Right lobe of liver (tissue), 6 donors: Measurements from ENCODE around the gene ANXA4. TPM values are rescaled to one million over a fixed set of nuclear protein-coding genes. Genes with fewer than 3 reads are reported as not detected.
A peak's percentile ranks its signal among the peaks of the same experiment; 100 is the strongest.

Source experiments
- ATAC-seq, 4 donors: fragments of 200-7000 bp; cut with Tn5 transposase; one replicate each; pipeline ENCODE4 v1.9.1; 2020; ENCODE audit warnings: mild to moderate bottlenecking in 4 of 4, moderate library complexity in 4 of 4
- DNase-seq, 3 donors: peaks; one replicate each; pipeline ENCODE4 v3.0.0-alpha.2; 2020
- H3K27ac ChIP-seq, 3 donors: fragments of 200-600 bp; one replicate each; pipeline ENCODE4 v1.8.0; 2022
- H3K27me3 ChIP-seq, 2 donors: fragments of 200-600 bp; one replicate each; pipeline ENCODE4 v1.8.0; 2022
- H3K36me3 ChIP-seq, 4 donors: fragments of 200-600 bp; sonication (generic) in 1 of 4; one replicate each; pipeline versions ENCODE4 v1.5.1 to v1.8.0; 2017 to 2022; ENCODE audit warnings: control low read depth in 1 of 4
- H3K4me1 ChIP-seq, 4 donors: fragments of 200-600 bp; sonication (generic) in 1 of 4; one replicate each; pipeline versions ENCODE4 v1.5.1 to v1.8.0; 2017 to 2022; ENCODE audit warnings: control low read depth in 1 of 4
- H3K4me3 ChIP-seq, 3 donors: fragments of 200-600 bp; one replicate each; pipeline ENCODE4 v1.8.0; 2022
- H3K9me3 ChIP-seq, 4 donors: fragments of 200-600 bp; sonication (generic) in 1 of 4; one replicate each; pipeline versions ENCODE4 v1.5.1 to v1.8.0; 2017 to 2022; ENCODE audit warnings: control low read depth in 1 of 4
- CTCF ChIP-seq, 4 donors: fragments of 200-600 bp in 3 of 4; fragments of 450-650 bp in 1 of 4; IDR thresholded peaks; one replicate each; pipeline versions ENCODE4 v1.5.1 to v1.8.0; 2016 to 2022; ENCODE audit warnings: antibody characterized with exemption in 4 of 4, mild to moderate bottlenecking in 2 of 4
- POLR2A ChIP-seq: fragments of 450-650 bp; IDR thresholded peaks from one replicate; pipeline ENCODE4 v1.6.1; 2017; ENCODE audit warnings: antibody characterized with exemption, mild to moderate bottlenecking
- WGBS: methylation state at CpG from one replicate; pipeline ENCODE4 v1.1.6; 2018; ENCODE audit warnings: low coverage, low lambda C conversion rate; ENCODE audit not compliant: insufficient coverage; ENCODE audit errors: missing lambda C conversion rate; 5-methylcytosine and 5-hydroxymethylcytosine counted together
- intact Hi-C, 2 donors: fragments of 100-400 bp; cut with DNase I; formaldehyde crosslinking; loops; one replicate each; pipeline versions ENCODE4 v1.11.2 to v1.14.1; 2022
- total RNA-seq, 6 experiments: library from RNA; depleted of rRNA in 2 of 6; stranded (reverse); fragments of >200 nt in 2 of 6; fragmentation: NEBNext Ultra II Directional in 3 of 6; extraction: Animal tissue kit (Norgen Biotek cat#: 25700) in 3 of 6; gene quantifications; one replicate each; pipeline versions ENCODE4 v1.1.0 to v1.2.4, GENCODE V29; 2016 to 2023
- donor health status: DM: no; HTN: yes; CAD: no.
- donor health status: DM: no; HTN: no; CAD: no.
- donor health status: DM: no; HTN: no; CAD: no.
- donor health status: DM: no; HTN: yes; CAD: no.
- donor health status: DM: no; HTN: yes; CAD: no.

The ANXA4 gene
- total RNA-seq, 6 experiments from 2014 or later: 53.5 to 173 (median 92.1) TPM

GRCh38 chr2:69723791-69724190 lies 18.1 kb upstream of the ANXA4 start:
- H3K27me3 ChIP-seq: no peaks in the 10 kb centered on the region
- intact Hi-C loops: loop anchor here in 1 of 2 donors (5.0 kb wide), 1 partner anchor 94 kb away; no protein-coding TSS in a partner anchor
- TF ChIP-seq CTCF (IDR thresholded peaks at IDR 0.05): no peak
- TF ChIP-seq POLR2A: no peak
- H3K36me3 ChIP-seq: no peaks in the 10 kb centered on the region
- ATAC-seq (no peak), DNase-seq (no peak)
- H3K9me3 ChIP-seq: no peaks in the 10 kb centered on the region
- no peak overlapping the region for H3K27ac ChIP-seq
- H3K4me3 ChIP-seq: no peak overlapping the region
- H3K4me1 ChIP-seq: no peaks in the 10 kb centered on the region
- 90% methylated on average over 14 of the region's 14 CpGs for WGBS

- Histone ChIP-seq H3K27me3 (no peaks in the 10 kb centered on the region), H3K9me3 (no peaks in the 10 kb centered on the region), H3K4me1 (no peaks in the 10 kb centered on the region), H3K27ac (no peak overlapping the region), H3K4me3 (peak overlapping the region in 2 of 3 donors; percentile 25 to 41), H3K36me3 (no peaks in the 10 kb centered on the region)
- no peak for TF ChIP-seq POLR2A
- TF ChIP-seq CTCF (IDR thresholded peaks at IDR 0.05): peak; percentile 95 to 97 (median 96)
- DNase-seq (peak; percentile 79 to 85 (median 82)), ATAC-seq (peak; percentile 97 to 100 (median 98))
- under 1% methylated on average over 13 of the region's 13 CpGs for WGBS
- intact Hi-C loops: loop anchor here in 1 of 2 donors (5.0 kb wide), 1 partner anchor 93 kb away; no protein-coding TSS in a partner anchor
Measured at GRCh38 chr2:69724540-69725159, 17.3 kb upstream of the ANXA4 start.

GRCh38 chr2:69725706-69726360 lies 16.1 kb upstream of the ANXA4 start:
- intact Hi-C loops: no loop called here

GRCh38 chr2:69729266-69729665 lies 12.7 kb upstream of the ANXA4 start:
- DNase-seq (no peak), ATAC-seq (no peak)
- Histone ChIP-seq H3K9me3 (no peaks in the 10 kb centered on the region), H3K27me3 (no peaks in the 10 kb centered on the region), H3K36me3 (no peaks in the 10 kb centered on the region), H3K4me3 (no peak overlapping the region), H3K4me1 (peaks cover 0 to 5% (median 0%) of the 10 kb centered on the region in 4 donors), H3K27ac (no peak overlapping the region)
- 81% methylated on average over 5 of the region's 5 CpGs for WGBS
- TF ChIP-seq POLR2A: no peak
- TF ChIP-seq CTCF (IDR thresholded peaks at IDR 0.05): no peak
- intact Hi-C loops: no loop called here

More at GRCh38 chr2:69725706-69726360, 16.1 kb upstream of the ANXA4 start:
- H3K4me1 ChIP-seq: no peaks in the 10 kb centered on the region
- H3K9me3 ChIP-seq: no peaks in the 10 kb centered on the region
- no peak overlapping the region for H3K27ac ChIP-seq
- 90% methylated on average over 6 of the region's 7 CpGs for WGBS
- H3K4me3 ChIP-seq: no peak overlapping the region
- TF ChIP-seq CTCF (IDR thresholded peaks at IDR 0.05) (no peak), POLR2A (no peak)
- no peaks in the 10 kb centered on the region for H3K36me3 ChIP-seq
- ATAC-seq: no peak
- no peaks in the 10 kb centered on the region for H3K27me3 ChIP-seq
- DNase-seq: no peak
